Body of pancreas (tissue), 4 donors: ENCODE measurements around the gene ACKR2. TPM values are rescaled to one million over a fixed set of nuclear protein-coding genes. Genes with fewer than 3 reads are reported as not detected.

Experiments used
- ATAC-seq: fragments of 150-250 bp; one replicate; pipeline ENCODE4 v1.9.1; 2016
- DNase-seq, 4 donors: peaks; one replicate each; pipeline ENCODE4 v3.0.0-alpha.2; 2019
- H3K27ac ChIP-seq, 4 donors: fragments of 200-600 bp; sonication (generic); 1 replicate in 3 of 4; 2 replicates in 1 of 4; pipeline versions ENCODE4 v1.5.1 to v1.6.1; 2016 to 2019; ENCODE audit warnings: mild to moderate bottlenecking in 1 of 4, mixed read lengths in 1 of 4, moderate library complexity in 1 of 4
- H3K27me3 ChIP-seq, 2 donors: fragments of 200-600 bp; sonication (generic); one replicate each; pipeline ENCODE4 v1.6.0; 2016; ENCODE audit warnings: mild to moderate bottlenecking in 1 of 2
- H3K36me3 ChIP-seq, 2 donors: fragments of 200-600 bp; sonication (generic); replicated peaks in 1 of 2; 2 replicates each; pipeline ENCODE4 v1.5.1; 2016; ENCODE audit warnings: low read depth in 2 of 2; ENCODE audit not compliant: insufficient read depth in 1 of 2
- H3K4me1 ChIP-seq: fragments of 200-600 bp; sonication (generic); one replicate; pipeline ENCODE4 v1.6.0; 2016
- H3K4me3 ChIP-seq, 2 donors: fragments of 200-600 bp; sonication (generic); 1 replicate in 1 of 2; 2 replicates in 1 of 2; pipeline ENCODE4 v1.5.1; 2016 to 2019
- H3K9me3 ChIP-seq, 3 donors: fragments of 200-600 bp; sonication (generic); 1 replicate in 2 of 3; 2 replicates in 1 of 3; pipeline ENCODE4 v1.5.1; 2016
- POLR2A ChIP-seq, 3 donors: fragments of 450-650 bp; IDR thresholded peaks; one replicate each; pipeline ENCODE4 v1.6.1; 2016; ENCODE audit warnings: antibody characterized with exemption in 3 of 3, mild to moderate bottlenecking in 2 of 3
- WGBS, 2 donors: methylation state at CpG; one replicate each; pipeline ENCODE4 v1.1.5; 2017; 5-methylcytosine and 5-hydroxymethylcytosine counted together
- intact Hi-C: fragments of 100-400 bp; cut with DNase I; formaldehyde crosslinking; loops from one replicate; pipeline ENCODE4 v1.15.1; 2023
- total RNA-seq, 2 donors: library from RNA; depleted of rRNA; stranded (reverse); fragments of >200 nt; gene quantifications; one replicate each; pipeline ENCODE4 v1.1.0, GENCODE V29; 2016
- TF ChIP-seq, protein P1 (sequence below), 7 experiments: fragments of 450-650 bp in 4 of 7; fragments of 200-600 bp in 3 of 7; sonication (generic) in 3 of 7; IDR thresholded peaks; one replicate each; pipeline ENCODE4 v1.5.1; 2016 to 2019; ENCODE audit warnings: antibody characterized with exemption in 7 of 7

Gene ACKR2
- total RNA-seq, 2 donors from 2014 or later, result 3.3 to 3.4 TPM

DNA sequence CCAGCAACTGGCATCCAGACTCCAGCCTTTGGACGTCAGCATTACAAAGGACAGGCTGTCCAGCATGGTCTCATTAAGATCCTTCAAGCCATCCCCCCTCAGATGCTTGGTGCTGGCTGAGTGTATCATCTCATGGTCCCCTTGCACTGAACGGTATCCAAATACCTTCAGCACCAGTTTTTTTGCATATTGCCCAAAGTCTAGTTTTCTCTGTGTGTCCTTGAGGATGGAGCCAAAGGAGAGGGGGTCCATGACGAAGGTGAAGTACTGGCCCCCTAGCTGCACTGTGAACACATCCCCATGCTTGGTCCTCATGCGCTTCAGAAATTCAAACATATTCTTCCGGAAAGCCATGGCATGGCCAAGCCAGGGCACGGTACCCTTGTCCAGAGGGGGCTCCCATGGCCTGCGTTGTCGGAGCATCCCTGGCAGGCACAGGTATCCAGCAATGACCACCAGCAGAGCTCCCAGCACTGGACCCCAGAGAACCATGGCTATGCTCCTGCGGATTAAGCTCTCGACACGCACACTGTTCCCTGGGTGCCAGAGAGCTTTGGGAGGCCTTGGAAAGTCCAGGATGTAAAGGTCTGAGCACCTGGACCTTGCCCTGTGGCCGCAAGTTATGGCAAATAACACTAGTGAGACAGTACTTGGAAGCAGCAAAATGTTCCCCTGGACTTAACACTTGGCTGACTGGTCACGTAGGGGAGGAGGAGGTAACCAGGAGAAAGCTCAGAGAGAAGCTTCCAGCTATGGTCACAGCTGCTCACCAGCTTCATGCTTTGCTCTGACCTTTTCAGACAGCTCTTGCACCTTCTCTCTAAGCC, 66.3 kb downstream of the ACKR2 start, which contains the start of gene CYP8B1:
Gene CYP8B1 (minus strand): TSS at position 555 of the 827 bp plus-strand sequence. CDS start 63 bp downstream, at position 492.
- no peak within 1 kb of the TSS for H3K4me3 ChIP-seq
- H3K27me3 ChIP-seq, result no peaks in the 10 kb centered on the region
- DNase-seq (no peak), ATAC-seq (no peak)
- H3K4me1 ChIP-seq, result peaks cover 11% of the 10 kb centered on the region
- intact Hi-C loops, result no loop called here
- H3K9me3 ChIP-seq, result no peaks in the 10 kb centered on the region
- WGBS, 2 donors, result 47 to 68% methylated on average over 6 to 13 of the region's 13 CpGs
- H3K27ac ChIP-seq, result no peak within 1 kb of the TSS
- H3K36me3 ChIP-seq, result no peaks in the 10 kb centered on the region
- no peak for TF ChIP-seq POLR2A (IDR thresholded peaks at IDR 0.05)
- TF ChIP-seq, protein P1, sequence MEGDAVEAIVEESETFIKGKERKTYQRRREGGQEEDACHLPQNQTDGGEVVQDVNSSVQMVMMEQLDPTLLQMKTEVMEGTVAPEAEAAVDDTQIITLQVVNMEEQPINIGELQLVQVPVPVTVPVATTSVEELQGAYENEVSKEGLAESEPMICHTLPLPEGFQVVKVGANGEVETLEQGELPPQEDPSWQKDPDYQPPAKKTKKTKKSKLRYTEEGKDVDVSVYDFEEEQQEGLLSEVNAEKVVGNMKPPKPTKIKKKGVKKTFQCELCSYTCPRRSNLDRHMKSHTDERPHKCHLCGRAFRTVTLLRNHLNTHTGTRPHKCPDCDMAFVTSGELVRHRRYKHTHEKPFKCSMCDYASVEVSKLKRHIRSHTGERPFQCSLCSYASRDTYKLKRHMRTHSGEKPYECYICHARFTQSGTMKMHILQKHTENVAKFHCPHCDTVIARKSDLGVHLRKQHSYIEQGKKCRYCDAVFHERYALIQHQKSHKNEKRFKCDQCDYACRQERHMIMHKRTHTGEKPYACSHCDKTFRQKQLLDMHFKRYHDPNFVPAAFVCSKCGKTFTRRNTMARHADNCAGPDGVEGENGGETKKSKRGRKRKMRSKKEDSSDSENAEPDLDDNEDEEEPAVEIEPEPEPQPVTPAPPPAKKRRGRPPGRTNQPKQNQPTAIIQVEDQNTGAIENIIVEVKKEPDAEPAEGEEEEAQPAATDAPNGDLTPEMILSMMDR (IDR thresholded peaks at IDR 0.05), result no peak

DNA sequence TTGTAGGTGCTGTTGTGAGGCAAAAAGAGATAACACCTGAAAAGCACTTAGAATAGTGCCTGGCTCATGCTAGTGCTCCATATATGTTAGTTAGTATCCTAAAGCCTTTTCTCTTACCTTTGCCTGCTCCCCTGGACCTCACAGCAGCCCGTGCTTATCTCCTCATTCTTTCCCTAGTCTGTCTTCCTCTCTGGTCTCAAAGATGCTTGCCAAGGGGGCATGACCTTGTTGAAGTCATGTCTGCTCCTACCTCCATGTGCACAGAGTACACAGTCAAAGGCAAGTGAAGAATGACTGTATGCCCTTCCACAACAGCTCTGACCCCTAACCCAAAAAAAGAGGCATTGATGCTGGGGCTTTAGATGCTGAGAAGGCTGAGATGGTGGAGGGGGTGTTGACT, 67.2 kb downstream of the ACKR2 start:
- 53 to 56% methylated on average over 1 of the region's 1 CpG for WGBS, 2 donors
- no peak for TF ChIP-seq POLR2A (IDR thresholded peaks at IDR 0.05)
- TF ChIP-seq, protein P1 (IDR thresholded peaks at IDR 0.05), result no peak
- ATAC-seq (no peak), DNase-seq (no peak)
- H3K27me3 ChIP-seq, result no peaks in the 10 kb centered on the region
- H3K36me3 ChIP-seq, result no peaks in the 10 kb centered on the region
- H3K4me3 ChIP-seq, result no peak overlapping the region
- intact Hi-C loops, result no loop called here
- no peaks in the 10 kb centered on the region for H3K9me3 ChIP-seq
- H3K27ac ChIP-seq, result no peak overlapping the region
- peaks cover 16% of the 10 kb centered on the region for H3K4me1 ChIP-seq

DNA sequence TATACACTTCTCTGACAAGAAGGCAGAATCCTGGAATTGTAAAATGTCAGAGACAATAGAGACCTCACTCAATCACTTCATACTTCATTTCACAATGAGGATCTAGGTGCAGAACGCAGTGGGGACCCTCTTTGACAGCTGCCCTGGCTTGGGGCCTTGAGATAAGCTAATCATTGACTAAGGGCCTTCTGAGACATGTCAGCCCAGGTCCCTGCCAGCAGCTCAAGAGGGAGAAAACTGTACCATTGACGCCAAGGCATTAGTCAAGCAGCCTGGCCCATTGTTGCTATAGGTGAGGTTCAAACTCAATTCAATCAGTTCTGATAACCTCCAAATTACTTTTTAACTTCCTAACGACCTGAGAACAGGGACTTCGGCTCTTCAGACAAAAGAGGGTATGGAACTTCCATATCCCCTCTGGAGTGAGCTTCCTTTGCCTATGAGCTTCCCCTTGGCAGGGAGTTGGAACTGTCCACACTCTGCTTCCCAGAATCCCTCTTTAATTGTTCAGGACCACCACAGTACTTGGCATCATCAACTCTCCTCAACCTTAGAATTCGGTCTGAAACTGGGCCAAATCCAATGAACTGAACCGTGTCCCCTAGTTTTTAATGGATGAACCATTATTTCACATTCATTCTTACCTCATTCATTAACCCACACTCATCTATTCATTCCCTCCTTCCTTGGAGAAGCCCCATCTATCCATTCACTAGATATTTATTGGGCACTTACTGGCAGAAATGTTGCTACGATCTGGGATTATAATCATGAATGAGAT, 67.9 kb downstream of the ACKR2 start:
- DNase-seq, result peak in 1 of 4 donors; percentile 18
- ATAC-seq, result no peak
- Histone ChIP-seq H3K27me3 (no peaks in the 10 kb centered on the region), H3K4me3 (no peak overlapping the region), H3K4me1 (peaks cover 9% of the 10 kb centered on the region), H3K9me3 (no peaks in the 10 kb centered on the region), H3K36me3 (no peaks in the 10 kb centered on the region), H3K27ac (no peak overlapping the region)
- WGBS, 2 donors, result 43 to 50% methylated on average over 7 of the region's 7 CpGs
- intact Hi-C loops, result no loop called here
- TF ChIP-seq POLR2A (IDR thresholded peaks at IDR 0.05), result no peak
- TF ChIP-seq, protein P1 (IDR thresholded peaks at IDR 0.05), result no peak

DNA sequence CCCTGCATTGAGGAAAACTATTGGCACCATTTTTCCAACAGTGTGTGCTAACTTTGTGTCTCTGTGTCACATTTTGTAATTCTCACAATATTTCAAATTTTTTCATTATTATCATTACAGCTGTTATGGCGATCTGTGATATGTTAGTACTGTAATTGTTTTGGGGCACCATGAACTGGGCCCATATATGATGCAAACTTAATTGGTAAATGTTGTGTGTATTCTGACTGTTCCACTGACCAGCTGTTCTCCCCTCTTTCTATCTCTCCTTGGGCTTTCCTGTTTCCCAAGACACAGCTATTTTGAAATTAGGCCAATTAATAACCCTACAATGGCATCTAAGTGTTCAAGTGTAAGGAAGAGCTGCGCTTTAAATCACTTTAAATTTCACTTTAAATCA, 68.6 kb downstream of the ACKR2 start:
- ATAC-seq (no peak), DNase-seq (no peak)
- H3K4me1 ChIP-seq, result peaks cover 9% of the 10 kb centered on the region
- no peaks in the 10 kb centered on the region for H3K36me3 ChIP-seq
- H3K9me3 ChIP-seq, result no peaks in the 10 kb centered on the region
- intact Hi-C loops, result no loop called here
- TF ChIP-seq, protein P1 (IDR thresholded peaks at IDR 0.05), result no peak
- TF ChIP-seq POLR2A (IDR thresholded peaks at IDR 0.05), result no peak
- WGBS, 2 donors, result 79 to 82% methylated on average over 2 of the region's 2 CpGs
- no peak overlapping the region for H3K4me3 ChIP-seq
- no peaks in the 10 kb centered on the region for H3K27me3 ChIP-seq
- no peak overlapping the region for H3K27ac ChIP-seq
